Esophagus muscularis mucosa (tissue), 3 donors: Measurements from ENCODE around the gene NPC1.

Experiments used
- POLR2A ChIP-seq: fragments of 450-650 bp; IDR thresholded peaks from one replicate; pipeline ENCODE4 v1.6.1; 2017; ENCODE audit warnings: antibody characterized with exemption, moderate library complexity, mild to moderate bottlenecking, low read depth
- TF ChIP-seq, protein P1 (sequence below), 3 experiments: fragments of 200-600 bp in 2 of 3; fragments of 450-650 bp in 1 of 3; sonication (generic) in 2 of 3; IDR thresholded peaks; one replicate each; pipeline ENCODE4 v1.5.1; 2017 to 2019; ENCODE audit warnings: antibody characterized with exemption in 3 of 3, mild to moderate bottlenecking in 2 of 3, moderate library complexity in 1 of 3

DNA sequence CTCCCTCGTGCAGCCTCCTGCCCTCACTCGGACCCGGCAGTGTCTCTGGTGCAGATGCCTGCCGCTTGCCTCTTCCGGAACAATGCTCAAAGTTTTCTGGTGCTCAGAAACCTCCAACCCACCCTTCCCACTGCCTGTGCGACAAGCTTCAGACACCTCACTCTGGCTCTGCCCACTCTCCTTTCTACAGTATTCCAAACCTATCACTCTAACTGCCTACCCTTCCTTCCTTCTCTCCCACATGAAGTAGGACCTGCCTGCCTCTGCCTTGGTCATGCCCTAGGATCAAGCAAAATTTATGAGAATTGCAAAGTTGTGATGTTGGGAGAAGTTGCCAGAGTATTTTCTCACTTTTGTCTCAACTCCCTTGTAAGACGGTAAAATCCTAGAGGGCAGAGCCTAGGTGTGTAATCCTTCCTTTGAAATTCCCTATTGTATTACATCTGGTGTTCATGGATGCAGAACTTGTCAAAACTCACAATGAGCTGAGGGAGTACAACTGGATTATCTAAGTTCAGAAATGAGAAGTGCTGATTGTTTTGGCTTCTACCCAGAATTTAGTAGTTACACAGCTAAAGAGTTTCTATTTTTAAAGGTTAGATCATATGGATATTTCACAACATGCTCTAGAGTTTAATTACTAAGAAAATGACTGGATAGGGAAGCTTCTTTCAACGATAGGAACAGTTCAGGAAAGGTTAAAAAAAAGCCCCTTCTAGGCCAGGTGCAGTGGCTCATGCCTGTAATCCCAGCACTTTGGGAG is 7.2 kb downstream of the NPC1 start:
- TF ChIP-seq, protein P1, sequence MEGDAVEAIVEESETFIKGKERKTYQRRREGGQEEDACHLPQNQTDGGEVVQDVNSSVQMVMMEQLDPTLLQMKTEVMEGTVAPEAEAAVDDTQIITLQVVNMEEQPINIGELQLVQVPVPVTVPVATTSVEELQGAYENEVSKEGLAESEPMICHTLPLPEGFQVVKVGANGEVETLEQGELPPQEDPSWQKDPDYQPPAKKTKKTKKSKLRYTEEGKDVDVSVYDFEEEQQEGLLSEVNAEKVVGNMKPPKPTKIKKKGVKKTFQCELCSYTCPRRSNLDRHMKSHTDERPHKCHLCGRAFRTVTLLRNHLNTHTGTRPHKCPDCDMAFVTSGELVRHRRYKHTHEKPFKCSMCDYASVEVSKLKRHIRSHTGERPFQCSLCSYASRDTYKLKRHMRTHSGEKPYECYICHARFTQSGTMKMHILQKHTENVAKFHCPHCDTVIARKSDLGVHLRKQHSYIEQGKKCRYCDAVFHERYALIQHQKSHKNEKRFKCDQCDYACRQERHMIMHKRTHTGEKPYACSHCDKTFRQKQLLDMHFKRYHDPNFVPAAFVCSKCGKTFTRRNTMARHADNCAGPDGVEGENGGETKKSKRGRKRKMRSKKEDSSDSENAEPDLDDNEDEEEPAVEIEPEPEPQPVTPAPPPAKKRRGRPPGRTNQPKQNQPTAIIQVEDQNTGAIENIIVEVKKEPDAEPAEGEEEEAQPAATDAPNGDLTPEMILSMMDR (IDR thresholded peaks at IDR 0.05): no peak
- TF ChIP-seq POLR2A: no peak
